GM12872 (cell line): Measurements from ENCODE around the gene HAUS3.

ENCODE experiments used
- CTCF ChIP-seq: IDR thresholded peaks from 3 replicates; pipeline ENCODE4 v1.5.1; 2011; ENCODE audit warnings: low read depth, mild to moderate bottlenecking, low read length, moderate library complexity; ENCODE audit not compliant: insufficient read depth

The HAUS3 gene

GRCh38 chr4:2241410-2242353 lies at the start of gene HAUS3, which contains the start of gene POLN:
TSS of gene HAUS3 (minus strand) at chr4:2242121. CDS start at chr4:2240946, 1,175 bp downstream.
TSS of gene POLN (minus strand) at chr4:2242121. CDS start at chr4:2229231, 12,890 bp downstream.
- TF ChIP-seq CTCF = no peak

- no peak for TF ChIP-seq CTCF
These were observed 49.2 kb upstream of the HAUS3 start for GRCh38 chr4:2290974-2291704.

GRCh38 chr4:2290488-2290887 lies 48.6 kb upstream of the HAUS3 start:
- no peak for TF ChIP-seq CTCF

- TF ChIP-seq CTCF = no peak
These were observed 48.0 kb upstream of the HAUS3 start for GRCh38 chr4:2289955-2290333.

GRCh38 chr4:2289311-2289954 lies 47.5 kb upstream of the HAUS3 start:
- TF ChIP-seq CTCF = no peak

- no peak for TF ChIP-seq CTCF
These were observed 46.2 kb upstream of the HAUS3 start for GRCh38 chr4:2288051-2288541.

GRCh38 chr4:2287594-2287915 lies 45.6 kb upstream of the HAUS3 start:
- TF ChIP-seq CTCF = no peak
